MM.1S (cell line): ENCODE results near the gene SPACA9.

Experiments used
- DNase-seq: peaks from one replicate; pipeline ENCODE4 v3.0.0-alpha.2; 2015
- H2AFZ ChIP-seq: fragments of 300-600 bp; sonication (generic); 2 replicates; pipeline ENCODE4 v1.6.0; 2016; ENCODE audit warnings: antibody characterized with exemption, low read length
- H3F3A ChIP-seq: fragments of 300-600 bp; sonication (generic); 2 replicates; pipeline ENCODE4 v1.6.1; 2016; ENCODE audit warnings: mild to moderate bottlenecking, antibody characterized with exemption, low read length, moderate library complexity, mixed read lengths; ENCODE audit not compliant: insufficient read depth
- H3K27ac ChIP-seq: fragments of 300-600 bp; sonication (generic); 2 replicates; pipeline ENCODE4 v1.5.1; 2016; ENCODE audit warnings: mild to moderate bottlenecking, low read length
- H3K27me3 ChIP-seq: fragments of 300-600 bp; sonication (generic); replicated peaks from 2 replicates; pipeline ENCODE4 v1.6.0; 2016; ENCODE audit warnings: low read length; ENCODE audit not compliant: insufficient read depth
- H3K36me3 ChIP-seq: fragments of 300-600 bp; sonication (generic); replicated peaks from 2 replicates; pipeline ENCODE4 v1.6.1; 2016; ENCODE audit warnings: mild to moderate bottlenecking, low read length, mixed read lengths; ENCODE audit not compliant: insufficient read depth
- H3K4me1 ChIP-seq: fragments of 300-600 bp; sonication (generic); 2 replicates; pipeline ENCODE4 v1.6.1; 2016; ENCODE audit warnings: low read length, mixed read lengths
- H3K4me2 ChIP-seq: fragments of 300-600 bp; sonication (generic); 2 replicates; pipeline ENCODE4 v1.6.0; 2016; ENCODE audit warnings: low read depth, low read length
- H3K4me3 ChIP-seq: fragments of 300-600 bp; sonication (generic); 2 replicates; pipeline ENCODE4 v1.5.1; 2016; ENCODE audit warnings: low read length, mixed read lengths
- H3K79me2 ChIP-seq: fragments of 300-600 bp; sonication (generic); 2 replicates; pipeline ENCODE4 v1.6.1; 2016; ENCODE audit warnings: mixed run types, low read length, mixed read lengths
- H3K9ac ChIP-seq: fragments of 300-600 bp; sonication (generic); 2 replicates; pipeline ENCODE4 v1.6.1; 2016; ENCODE audit warnings: low read length, mixed read lengths
- H3K9me2 ChIP-seq: fragments of 300-600 bp; sonication (generic); replicated peaks from 2 replicates; pipeline ENCODE4 v1.6.1; 2016; ENCODE audit warnings: mild to moderate bottlenecking, low read length, mixed read lengths; ENCODE audit not compliant: insufficient read depth
- H3K9me3 ChIP-seq: fragments of 300-600 bp; sonication (generic); replicated peaks from 2 replicates; pipeline ENCODE4 v1.6.1; 2016; ENCODE audit warnings: mild to moderate bottlenecking, low read length, mixed read lengths; ENCODE audit not compliant: insufficient read depth
- H4K20me1 ChIP-seq: fragments of 300-600 bp; sonication (generic); 2 replicates; pipeline ENCODE4 v1.6.1; 2016; ENCODE audit warnings: mild to moderate bottlenecking, low read length, moderate library complexity, mixed read lengths; ENCODE audit not compliant: insufficient read depth
- CTCF ChIP-seq: fragments of 300-600 bp; sonication (generic); IDR thresholded peaks from 2 replicates; pipeline ENCODE4 v1.5.1; 2016; ENCODE audit warnings: antibody characterized with exemption, low read length, mixed read lengths
- EZH2 ChIP-seq: fragments of 300-600 bp; sonication (generic); optimal IDR thresholded peaks from 2 replicates; pipeline ENCODE3; 2017; ENCODE audit warnings: low read depth, mild to moderate bottlenecking, antibody characterized with exemption, low read length, mixed read lengths
- EZH2phosphoT487 ChIP-seq: fragments of 300-600 bp; sonication (generic); IDR thresholded peaks from 2 replicates; pipeline ENCODE4 v1.6.1; 2018; ENCODE audit warnings: antibody characterized with exemption, low read length

The SPACA9 gene

GRCh38 chr9:132854832-132855231 is 23.9 kb upstream of the SPACA9 start:
- no peaks in the 10 kb centered on the region for H3K79me2 ChIP-seq

GRCh38 chr9:132855904-132856303 is 22.8 kb upstream of the SPACA9 start:
- Histone ChIP-seq H3K79me2 (no peaks in the 10 kb centered on the region), H3K4me2 (no peak overlapping the region)

More at GRCh38 chr9:132854832-132855231, 23.9 kb upstream of the SPACA9 start:
- Histone ChIP-seq H3K4me2 (no peak overlapping the region), H4K20me1 (no peaks in the 10 kb centered on the region), H3K36me3 (no peaks in the 10 kb centered on the region), H3K9me2 (no peaks in the 10 kb centered on the region), H3K27me3 (peaks cover 46% of the 10 kb centered on the region), H3F3A (peaks cover 7% of the 10 kb centered on the region), H3K4me3 (no peak overlapping the region), H2AFZ (no peak overlapping the region), H3K9me3 (no peaks in the 10 kb centered on the region), H3K9ac (no peak overlapping the region), H3K27ac (no peak overlapping the region), H3K4me1 (peaks cover 10% of the 10 kb centered on the region)
- DNase-seq, result no peak
- TF ChIP-seq CTCF (no peak), EZH2phosphoT487 (no peak), EZH2 (no peak)

GRCh38 chr9:132857031-132857430 is 21.7 kb upstream of the SPACA9 start:
- no peak overlapping the region for H3K27ac ChIP-seq
- H3K36me3 ChIP-seq, result no peaks in the 10 kb centered on the region
- H3K9ac ChIP-seq, result no peak overlapping the region
- H2AFZ ChIP-seq, result no peak overlapping the region
- no peaks in the 10 kb centered on the region for H3F3A ChIP-seq
- no peaks in the 10 kb centered on the region for H3K9me3 ChIP-seq
- H3K4me1 ChIP-seq, result no peaks in the 10 kb centered on the region
- no peaks in the 10 kb centered on the region for H3K9me2 ChIP-seq
- no peaks in the 10 kb centered on the region for H3K79me2 ChIP-seq
- no peaks in the 10 kb centered on the region for H4K20me1 ChIP-seq
- H3K27me3 ChIP-seq, result peaks cover 59% of the 10 kb centered on the region
- TF ChIP-seq EZH2phosphoT487 (no peak), CTCF (no peak), EZH2 (no peak)
- no peak for DNase-seq
- no peak overlapping the region for H3K4me2 ChIP-seq
- no peak overlapping the region for H3K4me3 ChIP-seq

More at GRCh38 chr9:132855904-132856303, 22.8 kb upstream of the SPACA9 start:
- TF ChIP-seq EZH2, result no peak
- TF ChIP-seq EZH2phosphoT487, result no peak
- no peak for TF ChIP-seq CTCF
- Histone ChIP-seq H3K4me3 (no peak overlapping the region), H3K27ac (no peak overlapping the region), H3K9ac (no peak overlapping the region), H3K9me3 (no peaks in the 10 kb centered on the region), H3K4me1 (peaks cover 9% of the 10 kb centered on the region), H3K27me3 (peaks cover 55% of the 10 kb centered on the region), H2AFZ (no peak overlapping the region), H4K20me1 (no peaks in the 10 kb centered on the region), H3K9me2 (no peaks in the 10 kb centered on the region), H3K36me3 (no peaks in the 10 kb centered on the region), H3F3A (peaks cover 3% of the 10 kb centered on the region; the same call in 1 of the 2 replicates)
- DNase-seq, result no peak
